Tibial nerve (tissue), 3 donors: ENCODE measurements around the gene CS.

Experiments
- POLR2A ChIP-seq, 2 donors: fragments of 450-650 bp; IDR thresholded peaks; one replicate each; pipeline ENCODE4 v1.6.1; 2017; ENCODE audit warnings: antibody characterized with exemption in 2 of 2, mild to moderate bottlenecking in 2 of 2, moderate library complexity in 2 of 2
- TF ChIP-seq, protein P1 (sequence below), 5 experiments: fragments of 200-600 bp in 3 of 5; fragments of 450-650 bp in 2 of 5; sonication (generic) in 3 of 5; IDR thresholded peaks; one replicate each; pipeline ENCODE4 v1.5.1; 2016 to 2019; ENCODE audit warnings: antibody characterized with exemption in 5 of 5, mild to moderate bottlenecking in 3 of 5, moderate library complexity in 2 of 5

DNA sequence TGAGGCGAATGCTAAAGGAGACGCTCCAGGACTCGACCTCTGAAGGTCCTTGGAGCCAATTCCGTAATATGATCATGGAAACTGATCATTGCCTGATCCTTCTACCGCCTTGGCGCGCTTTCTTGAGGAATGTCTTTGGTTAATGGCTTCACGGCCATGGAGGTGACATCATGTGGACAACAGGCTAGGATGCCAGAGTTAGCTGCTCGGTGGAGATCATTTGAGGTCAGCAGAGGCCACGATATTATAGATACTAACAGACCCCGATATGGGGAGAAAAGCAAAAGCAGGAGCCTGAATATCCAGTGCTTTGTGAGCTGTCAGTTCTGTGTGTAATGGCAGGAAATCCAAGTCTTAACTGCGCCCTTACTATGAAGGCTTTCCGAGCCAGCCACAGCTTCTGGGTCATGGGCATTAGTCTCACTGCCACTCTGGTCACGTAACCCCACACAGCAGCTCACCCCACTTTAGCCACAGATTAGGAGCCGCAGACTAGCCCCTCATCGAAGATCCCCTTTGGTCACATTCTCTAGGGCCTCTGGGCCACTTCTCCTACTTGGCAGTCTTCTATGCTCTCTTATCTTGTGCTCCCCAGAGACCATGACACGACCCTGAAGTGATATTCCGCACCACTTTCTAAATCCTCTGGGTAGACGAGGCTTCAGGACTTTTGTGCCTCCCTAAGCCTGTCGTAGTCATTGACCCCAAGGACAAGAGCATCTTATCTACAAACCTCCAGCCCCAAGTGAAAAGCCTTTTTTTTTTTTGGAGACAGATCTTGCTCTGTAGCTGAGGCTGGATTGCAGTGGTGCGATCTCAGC is 724 bp upstream of the CS start:
- TF ChIP-seq POLR2A (IDR thresholded peaks at IDR 0.05), result no peak
- TF ChIP-seq, protein P1, sequence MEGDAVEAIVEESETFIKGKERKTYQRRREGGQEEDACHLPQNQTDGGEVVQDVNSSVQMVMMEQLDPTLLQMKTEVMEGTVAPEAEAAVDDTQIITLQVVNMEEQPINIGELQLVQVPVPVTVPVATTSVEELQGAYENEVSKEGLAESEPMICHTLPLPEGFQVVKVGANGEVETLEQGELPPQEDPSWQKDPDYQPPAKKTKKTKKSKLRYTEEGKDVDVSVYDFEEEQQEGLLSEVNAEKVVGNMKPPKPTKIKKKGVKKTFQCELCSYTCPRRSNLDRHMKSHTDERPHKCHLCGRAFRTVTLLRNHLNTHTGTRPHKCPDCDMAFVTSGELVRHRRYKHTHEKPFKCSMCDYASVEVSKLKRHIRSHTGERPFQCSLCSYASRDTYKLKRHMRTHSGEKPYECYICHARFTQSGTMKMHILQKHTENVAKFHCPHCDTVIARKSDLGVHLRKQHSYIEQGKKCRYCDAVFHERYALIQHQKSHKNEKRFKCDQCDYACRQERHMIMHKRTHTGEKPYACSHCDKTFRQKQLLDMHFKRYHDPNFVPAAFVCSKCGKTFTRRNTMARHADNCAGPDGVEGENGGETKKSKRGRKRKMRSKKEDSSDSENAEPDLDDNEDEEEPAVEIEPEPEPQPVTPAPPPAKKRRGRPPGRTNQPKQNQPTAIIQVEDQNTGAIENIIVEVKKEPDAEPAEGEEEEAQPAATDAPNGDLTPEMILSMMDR (IDR thresholded peaks at IDR 0.05), result no peak
